Stomach (tissue), 9 donors: ENCODE data around the gene GLCCI1. TPM values are rescaled to one million over a fixed set of nuclear protein-coding genes. Genes with fewer than 3 reads are reported as not detected.
"Not testable (repeated sequence)": the region's sequence is repeated elsewhere in the genome, so short reads cannot be mapped to it uniquely, and the experiment has no call there.

Source experiments
- DNase-seq, 2 donors: peaks; one replicate each; pipeline versions ENCODE4 v3.0.0 to v3.0.0-alpha.2; 2013 to 2019
- H3K27ac ChIP-seq, 5 donors: fragments of 200-600 bp in 4 of 5; sonication (generic) in 4 of 5; one replicate each; pipeline ENCODE4 v1.5.1; 2013 to 2019; ENCODE audit warnings: mild to moderate bottlenecking in 1 of 5, moderate library complexity in 1 of 5
- H3K27me3 ChIP-seq, 3 donors: fragments of 200-600 bp; sonication (generic); one replicate each; pipeline ENCODE4 v1.5.1; 2017 to 2019; ENCODE audit warnings: mixed run types in 1 of 3
- H3K36me3 ChIP-seq, 4 donors: fragments of 200-600 bp; sonication (generic); 1 replicate in 3 of 4; 2 replicates in 1 of 4; pipeline ENCODE4 v1.5.1; 2016 to 2019
- H3K4me1 ChIP-seq, 4 donors: fragments of 200-600 bp; sonication (generic); one replicate each; pipeline ENCODE4 v1.5.1; 2016 to 2019
- H3K4me3 ChIP-seq, 4 donors: fragments of 200-600 bp; sonication (generic) in 3 of 4; one replicate each; pipeline ENCODE4 v1.5.1; 2016 to 2019; ENCODE audit warnings: mild to moderate bottlenecking in 1 of 4
- H3K9me3 ChIP-seq, 4 donors: fragments of 200-600 bp; sonication (generic); one replicate each; pipeline ENCODE4 v1.5.1; 2016 to 2019
- CTCF ChIP-seq, 7 experiments: fragments of 450-650 bp in 4 of 7; fragments of 200-600 bp in 3 of 7; sonication (generic) in 3 of 7; IDR thresholded peaks; one replicate each; pipeline ENCODE4 v1.5.1; 2016 to 2019; ENCODE audit warnings: antibody characterized with exemption in 7 of 7, control low read depth in 2 of 7, mild to moderate bottlenecking in 1 of 7
- EP300 ChIP-seq: sonication (generic); formaldehyde crosslinking; IDR thresholded peaks from one replicate; pipeline ENCODE4 v1.6.1; 2017; ENCODE audit warnings: antibody characterized with exemption
- POLR2A ChIP-seq, 4 donors: fragments of 450-650 bp; IDR thresholded peaks; one replicate each; pipeline ENCODE4 v1.6.1; 2016; ENCODE audit warnings: antibody characterized with exemption in 4 of 4, control low read depth in 2 of 4, mild to moderate bottlenecking in 1 of 4, moderate library complexity in 1 of 4
- POLR2AphosphoS5 ChIP-seq, 3 donors: sonication (generic); formaldehyde crosslinking; IDR thresholded peaks; one replicate each; pipeline ENCODE4 v1.6.1; 2016; ENCODE audit warnings: antibody characterized with exemption in 3 of 3
- WGBS, 5 donors: extraction: QIAGEN DNeasy Blood & Tissue Kit in 3 of 5; methylation state at CpG; one replicate each; pipeline versions ENCODE4 v1.1.5 to v1.1.7; 2013 to 2018; 5-methylcytosine and 5-hydroxymethylcytosine counted together
- intact Hi-C: fragments of 100-400 bp; cut with DNase I; formaldehyde crosslinking; loops from one replicate; pipeline ENCODE4 v1.15.1; 2023; ENCODE audit warnings: low total_unique reads
- polyA plus RNA-seq, 3 donors: library from polyadenylated mRNA; stranded (reverse); fragments of 200-250 nt; gene quantifications; one replicate each; pipeline ENCODE4 v1.2.3, GENCODE V29; 2013
- total RNA-seq, 5 donors: library from RNA; depleted of rRNA; stranded (reverse); fragments of >200 nt; gene quantifications; one replicate each; pipeline versions ENCODE4 v1.1.0 to v1.2.3, GENCODE V29; 2014 to 2016
- donor health status: healthy with polysubstance abuse.
- donor health status: Bipolar disorder and iron deficiency.
- donor health status: healthy.

The GLCCI1 gene
- total and polyA plus RNA-seq, 8 donors = 2.6 to 60.9 (median 14.9) TPM

DNA sequence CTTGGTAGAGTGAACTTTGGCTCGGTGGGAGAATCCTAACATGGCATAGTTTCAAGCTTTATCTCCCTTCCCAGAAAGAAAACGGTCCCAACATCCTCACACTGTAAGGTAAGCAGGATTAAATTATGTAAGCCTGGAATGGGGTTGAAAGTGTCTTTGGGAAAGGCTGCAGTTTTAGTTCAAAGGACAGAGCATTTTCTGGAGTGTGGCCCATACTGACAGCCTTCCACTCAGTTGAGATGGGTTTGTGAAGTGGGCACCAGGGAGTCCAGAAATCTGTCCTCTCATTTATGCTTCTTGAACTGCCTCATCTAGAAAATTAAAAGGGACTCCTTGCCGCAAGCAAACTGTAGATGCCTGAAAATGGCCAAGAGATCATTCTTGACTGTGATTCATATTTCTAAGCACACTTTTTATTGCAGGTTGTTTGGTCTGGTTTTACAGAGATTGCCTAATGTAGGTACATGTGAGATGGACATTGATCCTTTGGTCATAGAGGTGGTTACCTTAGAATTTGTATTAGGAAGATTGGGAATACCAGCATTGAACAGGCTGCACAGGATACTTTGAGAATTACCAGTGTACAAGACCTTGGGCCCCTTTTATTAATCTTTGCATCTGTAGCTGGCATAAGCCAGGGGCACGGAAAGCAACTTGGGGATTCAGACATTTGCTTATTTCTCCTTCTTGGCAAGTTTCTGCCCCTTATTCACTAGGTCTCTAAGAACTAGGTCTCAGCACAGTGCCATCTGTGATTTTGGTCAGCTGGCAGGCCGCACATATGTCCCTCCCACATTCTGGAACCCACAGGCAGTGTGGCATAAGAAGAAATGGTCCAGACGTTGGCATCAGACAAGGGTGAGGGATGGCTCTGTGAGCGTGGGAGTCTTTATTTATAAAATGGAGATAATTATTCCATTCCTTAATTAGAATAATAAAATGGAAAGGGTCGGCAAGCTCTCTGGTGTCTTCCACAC, 125.9 kb downstream of the GLCCI1 start:
- Histone ChIP-seq H3K27ac (no peak overlapping the region), H3K27me3 (no peaks in the 10 kb centered on the region), H3K36me3 (peaks cover 0 to 4% (median 0%) of the 10 kb centered on the region in 4 donors), H3K4me3 (no peak overlapping the region), H3K9me3 (no peaks in the 10 kb centered on the region), H3K4me1 (peaks cover 0 to 9% (median 3%) of the 10 kb centered on the region in 4 donors)
- 86 to 90% (median 88%) methylated on average over 8 of the region's 8 CpGs for WGBS, 5 donors
- intact Hi-C loops = no loop called here
- DNase-seq = no peak
- TF ChIP-seq EP300 = no peak
- no peak for TF ChIP-seq POLR2AphosphoS5 (IDR thresholded peaks at IDR 0.05)
- no peak for TF ChIP-seq POLR2A (IDR thresholded peaks at IDR 0.05)
- no peak for TF ChIP-seq CTCF (IDR thresholded peaks at IDR 0.05)

DNA sequence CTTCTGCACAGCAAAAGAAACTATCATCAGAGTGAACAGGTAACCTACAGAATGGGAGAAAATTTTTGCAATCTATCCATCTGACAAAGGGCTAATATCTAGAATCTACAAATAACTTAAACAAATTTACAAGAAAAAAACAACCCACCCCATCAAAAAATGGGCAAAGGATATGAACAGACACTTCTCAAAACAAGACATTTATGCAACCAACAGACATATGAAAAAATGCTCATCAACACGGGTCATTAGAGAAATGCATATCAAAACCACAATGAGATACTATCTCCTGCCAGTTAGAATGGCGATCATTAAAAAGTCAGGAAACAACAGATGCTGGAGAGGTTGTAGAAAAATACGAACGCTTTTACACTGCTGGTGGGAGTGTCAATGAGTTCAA, 132.7 kb downstream of the GLCCI1 start:
- H3K36me3 ChIP-seq, H3K27ac ChIP-seq, intact Hi-C loops, H3K9me3 ChIP-seq, H3K4me3 ChIP-seq, DNase-seq, H3K4me1 ChIP-seq, H3K27me3 ChIP-seq: not testable (repeated sequence)
- WGBS, 5 donors = 90 to 97% (median 93%) methylated on average over 4 of the region's 4 CpGs

GRCh38 chr7:8103282-8103681, 134.7 kb downstream of the GLCCI1 start:
- no peaks in the 10 kb centered on the region for H3K4me1 ChIP-seq
- H3K9me3 ChIP-seq = peaks cover 0 to 5% (median 0%) of the 10 kb centered on the region in 4 donors
- WGBS, 5 donors = 83 to 87% (median 85%) methylated on average over 9 of the region's 9 CpGs
- DNase-seq = no peak
- no peak overlapping the region for H3K4me3 ChIP-seq
- no peaks in the 10 kb centered on the region for H3K36me3 ChIP-seq
- no peak for TF ChIP-seq EP300
- no peak for TF ChIP-seq POLR2A (IDR thresholded peaks at IDR 0.05)
- TF ChIP-seq POLR2AphosphoS5 (IDR thresholded peaks at IDR 0.05) = no peak
- TF ChIP-seq CTCF (IDR thresholded peaks at IDR 0.05) = no peak
- no peak overlapping the region for H3K27ac ChIP-seq
- H3K27me3 ChIP-seq = no peaks in the 10 kb centered on the region
- intact Hi-C loops = no loop called here

DNA sequence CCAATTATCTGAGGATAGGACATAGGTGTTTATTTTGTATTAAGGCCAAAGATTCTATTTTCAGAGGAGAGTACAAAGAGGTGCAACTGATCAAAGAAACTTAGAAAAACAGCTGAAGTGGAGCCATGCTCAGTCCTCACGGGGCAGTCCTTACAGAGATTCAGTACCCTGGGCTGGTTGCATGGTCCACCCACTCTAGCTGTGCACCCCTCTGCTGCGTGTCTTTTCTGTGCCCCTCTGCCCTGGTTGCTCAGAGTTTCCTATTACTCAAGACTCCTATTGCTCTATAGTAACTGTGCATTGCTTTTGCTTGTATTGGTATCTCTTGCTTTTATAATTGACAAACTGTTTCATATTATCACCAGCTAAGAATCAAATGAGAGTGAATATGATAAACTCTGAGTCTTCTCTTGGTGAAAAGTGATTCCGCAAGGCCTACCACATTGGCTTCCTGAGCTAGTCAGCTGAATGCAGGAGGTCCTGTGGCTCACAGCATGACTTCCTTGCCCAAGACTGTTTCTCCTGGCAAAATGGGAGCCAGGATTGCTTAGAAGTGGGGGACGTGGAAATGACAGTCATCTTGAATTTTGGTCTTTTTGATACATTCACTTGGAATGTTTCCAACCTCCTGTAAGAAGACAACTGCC, 137.0 kb downstream of the GLCCI1 start:
- Histone ChIP-seq H3K27ac (no peak overlapping the region), H3K4me1 (no peaks in the 10 kb centered on the region), H3K9me3 (peaks cover 0 to 5% (median 0%) of the 10 kb centered on the region in 4 donors), H3K36me3 (no peaks in the 10 kb centered on the region), H3K4me3 (no peak overlapping the region), H3K27me3 (no peaks in the 10 kb centered on the region)
- WGBS, 5 donors = 42 to 76% (median 47%) methylated on average over 4 of the region's 4 CpGs
- intact Hi-C loops = no loop called here
- no peak for TF ChIP-seq CTCF (IDR thresholded peaks at IDR 0.05)
- TF ChIP-seq EP300 = no peak
- no peak for DNase-seq
